Measurements from ENCODE around the gene JAM3. TPM values are rescaled to one million over a fixed set of nuclear protein-coding genes. Genes with fewer than 3 reads are reported as not detected.

Gene JAM3
- total RNA-seq, 6 experiments from 2014 or later, result 49.6 to 58.6 (median 55.2) TPM

- Mint-ChIP-seq H3K4me1 (ENCODE audit: low read depth) (peaks cover 62% of the 10 kb centered on the region), H3K27ac (peak overlapping the region; percentile 59; the same call in 1 of the 2 replicates), H3K9me3 (no peaks in the 10 kb centered on the region), H3K4me3 (no peak overlapping the region), H3K36me3 (ENCODE audit: low read depth) (no peaks in the 10 kb centered on the region; the same call in 1 of the 2 replicates), H3K27me3 (ENCODE audit: insufficient read depth) (peaks cover 15% of the 10 kb centered on the region)
- TF ChIP-seq CTCF (IDR thresholded peaks at IDR 0.05), result no peak
- peak; percentile 48 for DNase-seq
These were observed 34.1 kb upstream of the JAM3 start for GRCh38 chr11:134034496-134035381.

GRCh38 chr11:134036492-134037045 lies 32.3 kb upstream of the JAM3 start:
- no peaks in the 10 kb centered on the region; the same call in 1 of the 2 replicates for H3K36me3 Mint-ChIP-seq (ENCODE audit: low read depth)
- no peaks in the 10 kb centered on the region for H3K9me3 Mint-ChIP-seq
- H3K27me3 Mint-ChIP-seq (ENCODE audit: insufficient read depth), result peaks cover 10% of the 10 kb centered on the region
- TF ChIP-seq CTCF (IDR thresholded peaks at IDR 0.05), result no peak
- no peak for DNase-seq
- peak overlapping the region; percentile 85 for H3K27ac Mint-ChIP-seq
- peaks cover 74% of the 10 kb centered on the region for H3K4me1 Mint-ChIP-seq (ENCODE audit: low read depth)
- H3K4me3 Mint-ChIP-seq, result peak overlapping the region; percentile 90

- Mint-ChIP-seq H3K27ac (peak overlapping the region; percentile 85), H3K9me3 (no peaks in the 10 kb centered on the region), H3K4me1 (ENCODE audit: low read depth) (peaks cover 72% of the 10 kb centered on the region), H3K4me3 (peak overlapping the region; percentile 90), H3K27me3 (ENCODE audit: insufficient read depth) (peaks cover 6% of the 10 kb centered on the region), H3K36me3 (ENCODE audit: low read depth) (no peaks in the 10 kb centered on the region; the same call in 1 of the 2 replicates)
- DNase-seq, result peak; percentile 53
- TF ChIP-seq CTCF (IDR thresholded peaks at IDR 0.05), result no peak
These were observed 31.6 kb upstream of the JAM3 start for GRCh38 chr11:134037046-134037908.

DNA sequence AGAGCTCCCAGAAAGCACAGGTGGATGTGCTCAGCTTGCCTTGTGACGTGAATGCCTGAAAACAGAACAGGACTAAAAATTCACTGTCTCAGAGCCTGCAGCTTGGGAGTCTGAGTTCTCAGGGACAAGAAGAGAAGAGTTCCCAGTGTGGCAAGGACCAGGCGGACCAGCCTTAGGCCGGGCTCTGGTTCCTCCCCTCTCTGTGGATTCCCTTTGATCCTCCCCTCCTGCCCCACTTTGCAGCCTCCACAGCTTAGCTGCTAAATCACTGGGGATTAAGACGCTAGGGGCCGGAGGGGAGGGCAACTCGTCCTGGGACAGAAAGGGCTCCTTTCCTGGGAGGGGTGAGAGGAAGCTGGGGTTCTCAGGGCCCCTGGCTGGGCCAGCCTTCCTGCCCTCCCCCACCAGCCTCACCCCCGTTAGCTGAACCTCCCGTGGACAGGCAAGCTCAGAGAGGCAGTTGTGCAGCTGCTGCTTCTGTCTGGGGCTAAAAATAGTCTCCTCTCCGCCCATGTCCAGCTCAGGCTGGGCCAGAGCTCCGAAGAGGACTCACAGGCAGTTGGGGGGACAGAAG lies 29.9 kb upstream of the JAM3 start:
- DNase-seq, result no peak
- Mint-ChIP-seq H3K4me1 (ENCODE audit: low read depth) (peaks cover 55% of the 10 kb centered on the region), H3K9me3 (no peaks in the 10 kb centered on the region)

More for the DNA sequence above, 29.9 kb upstream of the JAM3 start:
- no peak overlapping the region for H3K27ac Mint-ChIP-seq
- no peak for TF ChIP-seq CTCF (IDR thresholded peaks at IDR 0.05)
- H3K36me3 Mint-ChIP-seq (ENCODE audit: low read depth), result no peaks in the 10 kb centered on the region; the same call in 1 of the 2 replicates
- no peak overlapping the region; the same call in 1 of the 2 replicates for H3K4me3 Mint-ChIP-seq
- H3K27me3 Mint-ChIP-seq (ENCODE audit: insufficient read depth), result peaks cover 4% of the 10 kb centered on the region
